ENCODE results near the gene MLLT1.
A peak's percentile ranks its signal among the peaks of the same experiment; 100 is the strongest.

Gene MLLT1

GRCh38 chr19:6204866-6205723 is 74.7 kb downstream of the MLLT1 start:
- DNase-seq: no peak

- no peak for DNase-seq
Measured at GRCh38 chr19:6204212-6204611, 75.6 kb downstream of the MLLT1 start.

- peak; percentile 99 for DNase-seq
Measured at GRCh38 chr19:6199240-6199994, 80.4 kb downstream of the MLLT1 start.

GRCh38 chr19:6198896-6199239 is 80.9 kb downstream of the MLLT1 start:
- no peak for DNase-seq

- no peak for DNase-seq
Measured at GRCh38 chr19:6196361-6196760, 83.4 kb downstream of the MLLT1 start.

GRCh38 chr19:6188811-6189210 is 91.0 kb downstream of the MLLT1 start:
- DNase-seq: no peak

GRCh38 chr19:6187374-6187773 is 92.4 kb downstream of the MLLT1 start:
- DNase-seq: no peak

- no peak for DNase-seq
Measured at GRCh38 chr19:6185835-6186834, 93.6 kb downstream of the MLLT1 start.

GRCh38 chr19:6185093-6185834 is 94.5 kb downstream of the MLLT1 start:
- DNase-seq: no peak

- no peak for DNase-seq
Measured at GRCh38 chr19:6181119-6181518, 98.7 kb downstream of the MLLT1 start.

GRCh38 chr19:6173190-6173589 is 106.6 kb downstream of the MLLT1 start:
- DNase-seq: no peak

- no peak for DNase-seq
Measured at GRCh38 chr19:6172074-6172863, 107.5 kb downstream of the MLLT1 start.

GRCh38 chr19:6167115-6167514 is 112.7 kb downstream of the MLLT1 start:
- DNase-seq: no peak

- DNase-seq: no peak
Measured at GRCh38 chr19:6164906-6165531, 114.8 kb downstream of the MLLT1 start.

GRCh38 chr19:6161271-6161850 is 118.4 kb downstream of the MLLT1 start:
- peak; percentile 83 for DNase-seq
